Measurements from ENCODE around the gene TNNI3K. TPM values are rescaled to one million over a fixed set of nuclear protein-coding genes. Genes with fewer than 3 reads are reported as not detected.

TNNI3K gene
- polyA plus RNA-seq, 1 donor (not counting 4 experiments of a cell fraction or from before 2014, with no cell fraction given): 0.41 TPM

- no peak for TF ChIP-seq EZH2 (IDR thresholded peaks at IDR 0.05; ENCODE audit: low read length)
- no peak for TF ChIP-seq CTCF (optimal IDR thresholded peaks at IDR 0.05 in 1 of 3, IDR thresholded peaks at IDR 0.05 in 1 of 3, conservative IDR thresholded peaks at IDR 0.05 in 1 of 3; ENCODE audit: extremely low read depth in 1 of 3, insufficient read depth in 2 of 3, low read length in 3 of 3)
- no peak overlapping the region for H2AFZ ChIP-seq (ENCODE audit: control insufficient read depth, low read length)
- no peaks in the 10 kb centered on the region for H3K79me2 ChIP-seq (ENCODE audit: control insufficient read depth, insufficient read depth, low read length)
- DNase-seq (ENCODE audit: low read depth, low spot score) (no peak), FAIRE-seq (no peak)
- H4K20me1 ChIP-seq (ENCODE audit: control insufficient read depth, extremely low read depth, insufficient read depth, low read length): no peaks in the 10 kb centered on the region
- H3K27ac ChIP-seq (ENCODE audit: control insufficient read depth, insufficient read depth, low read length): no peak overlapping the region
- H3K9me1 ChIP-seq (ENCODE audit: control insufficient read depth, extremely low read depth, insufficient read depth, low read length): no peaks in the 10 kb centered on the region
- no peaks in the 10 kb centered on the region for H3K9me3 ChIP-seq (ENCODE audit: control insufficient read depth, low read depth, low read length)
- H3K4me3 ChIP-seq (ENCODE audit: control insufficient read depth in 2 of 3, extremely low read depth in 1 of 3, insufficient read depth in 2 of 3, low read depth in 1 of 3, low read length in 3 of 3): no peak overlapping the region
- no peak overlapping the region for H3K4me2 ChIP-seq (ENCODE audit: control insufficient read depth, extremely low read depth, insufficient read depth, low read depth, low read length)
- no peaks in the 10 kb centered on the region for H3K4me1 ChIP-seq (ENCODE audit: control insufficient read depth, extremely low read depth, insufficient read depth, low read length)
- H3K36me3 ChIP-seq (ENCODE audit: control insufficient read depth in 2 of 2, extremely low read depth in 1 of 2, insufficient read depth in 2 of 2, low read length in 2 of 2): no peaks in the 10 kb centered on the region
- H3K27me3 ChIP-seq (ENCODE audit: control insufficient read depth, extremely low read depth, insufficient read depth, low read length): no peaks in the 10 kb centered on the region
- no peak overlapping the region for H3K9ac ChIP-seq (ENCODE audit: control insufficient read depth, extremely low read depth, insufficient read depth, low read length)
- dilution Hi-C loops (cut with MboI; ENCODE audit: extremely low pct_ligation_motif_present, low sequenced_read_pairs): no loop called here
Measured at GRCh38 chr1:74395571-74395970, 160.4 kb downstream of the TNNI3K start.

- dilution Hi-C loops (cut with MboI; ENCODE audit: extremely low pct_ligation_motif_present, low sequenced_read_pairs): no loop called here
- Histone ChIP-seq H2AFZ (ENCODE audit: control insufficient read depth, low read length) (no peak overlapping the region), H3K4me3 (ENCODE audit: control insufficient read depth in 2 of 3, extremely low read depth in 1 of 3, insufficient read depth in 2 of 3, low read depth in 1 of 3, low read length in 3 of 3) (no peak overlapping the region), H3K36me3 (ENCODE audit: control insufficient read depth in 2 of 2, extremely low read depth in 1 of 2, insufficient read depth in 2 of 2, low read length in 2 of 2) (no peaks in the 10 kb centered on the region), H3K4me2 (ENCODE audit: control insufficient read depth, extremely low read depth, insufficient read depth, low read depth, low read length) (no peak overlapping the region), H3K9me1 (ENCODE audit: control insufficient read depth, extremely low read depth, insufficient read depth, low read length) (no peaks in the 10 kb centered on the region), H3K4me1 (ENCODE audit: control insufficient read depth, extremely low read depth, insufficient read depth, low read length) (no peaks in the 10 kb centered on the region), H3K27me3 (ENCODE audit: control insufficient read depth, extremely low read depth, insufficient read depth, low read length) (no peaks in the 10 kb centered on the region), H3K9ac (ENCODE audit: control insufficient read depth, extremely low read depth, insufficient read depth, low read length) (no peak overlapping the region), H4K20me1 (ENCODE audit: control insufficient read depth, extremely low read depth, insufficient read depth, low read length) (no peaks in the 10 kb centered on the region), H3K27ac (ENCODE audit: control insufficient read depth, insufficient read depth, low read length) (no peak overlapping the region), H3K79me2 (ENCODE audit: control insufficient read depth, insufficient read depth, low read length) (no peaks in the 10 kb centered on the region), H3K9me3 (ENCODE audit: control insufficient read depth, low read depth, low read length) (no peaks in the 10 kb centered on the region)
- TF ChIP-seq EZH2 (IDR thresholded peaks at IDR 0.05; ENCODE audit: low read length): no peak
- TF ChIP-seq CTCF (optimal IDR thresholded peaks at IDR 0.05 in 1 of 3, IDR thresholded peaks at IDR 0.05 in 1 of 3, conservative IDR thresholded peaks at IDR 0.05 in 1 of 3; ENCODE audit: extremely low read depth in 1 of 3, insufficient read depth in 2 of 3, low read length in 3 of 3): no peak
- FAIRE-seq (no peak), DNase-seq (ENCODE audit: low read depth, low spot score) (no peak)
Measured at GRCh38 chr1:74396462-74396861, 161.3 kb downstream of the TNNI3K start.
